SIG-M5 treated with dmso at 0.1 percent for 504 hours (cell line): Measurements from ENCODE around the gene CALML6.
"Not testable (repeated sequence)": the region's sequence is repeated elsewhere in the genome, so short reads cannot be mapped to it uniquely, and the experiment has no call there.

Experiments used
- DNase-seq: peaks from one replicate; lab custom pipeline; 2025; ENCODE audit not compliant: unreplicated experiment; lab: John Stamatoyannopoulos, UW

CALML6 gene

GRCh38 chr1:1924849-1925248 lies 9.8 kb downstream of the CALML6 start:
- DNase-seq: no peak

GRCh38 chr1:1925437-1926345 lies 10.6 kb downstream of the CALML6 start:
- no peak for DNase-seq

- DNase-seq: no peak
These were observed 11.3 kb downstream of the CALML6 start for GRCh38 chr1:1926346-1926811.

GRCh38 chr1:1926886-1927660 lies 12.0 kb downstream of the CALML6 start:
- no peak for DNase-seq

- DNase-seq: no peak
These were observed 12.7 kb downstream of the CALML6 start for GRCh38 chr1:1927751-1928150.

GRCh38 chr1:1928231-1929101 lies 13.4 kb downstream of the CALML6 start:
- DNase-seq: no peak

- no peak for DNase-seq
These were observed 14.1 kb downstream of the CALML6 start for GRCh38 chr1:1929102-1929638.

- DNase-seq: no peak
These were observed 14.8 kb downstream of the CALML6 start for GRCh38 chr1:1929639-1930545.

- not testable (repeated sequence) for DNase-seq
These were observed 19.8 kb downstream of the CALML6 start for GRCh38 chr1:1934848-1935247.

- DNase-seq: no peak
These were observed 22.0 kb downstream of the CALML6 start for GRCh38 chr1:1937061-1937460.

- no peak for DNase-seq
These were observed 22.7 kb downstream of the CALML6 start for GRCh38 chr1:1937549-1938275.

GRCh38 chr1:1938276-1938573 lies 23.2 kb downstream of the CALML6 start:
- no peak for DNase-seq

- no peak for DNase-seq
These were observed 23.7 kb downstream of the CALML6 start for GRCh38 chr1:1938613-1939295.

- no peak for DNase-seq
These were observed 24.4 kb downstream of the CALML6 start for GRCh38 chr1:1939296-1940122.

GRCh38 chr1:1940123-1940425 lies 25.0 kb downstream of the CALML6 start:
- no peak for DNase-seq

- no peak for DNase-seq
These were observed 26.3 kb downstream of the CALML6 start for GRCh38 chr1:1941211-1941841.
